Stomach smooth muscle (tissue), 2 donors: Measurements from ENCODE around the gene ARHGEF25.

Experiments
- H3K27ac ChIP-seq: one replicate; pipeline ENCODE4 v1.7.0; 2013; ENCODE audit warnings: mild to moderate bottlenecking, low read length, inconsistent platforms
- H3K27me3 ChIP-seq, 2 donors: one replicate each; pipeline ENCODE4 v1.7.0; 2013; ENCODE audit warnings: low read length in 2 of 2; ENCODE audit not compliant: insufficient read depth in 2 of 2, control insufficient read depth in 1 of 2
- H3K36me3 ChIP-seq, 2 donors: one replicate each; pipeline ENCODE4 v1.7.0; 2013; ENCODE audit warnings: low read length in 2 of 2; ENCODE audit not compliant: control insufficient read depth in 2 of 2, insufficient read depth in 2 of 2
- H3K4me1 ChIP-seq: one replicate; pipeline ENCODE4 v1.7.0; 2013; ENCODE audit warnings: low read length; ENCODE audit not compliant: control insufficient read depth, insufficient read depth
- H3K4me3 ChIP-seq, 2 donors: one replicate each; pipeline ENCODE4 v1.7.0; 2013; ENCODE audit warnings: low read length in 2 of 2
- H3K9ac ChIP-seq, 2 donors: one replicate each; pipeline ENCODE4 v1.7.0; 2013; ENCODE audit warnings: low read length in 2 of 2, mild to moderate bottlenecking in 1 of 2
- H3K9me3 ChIP-seq, 2 donors: one replicate each; pipeline ENCODE4 v1.7.0; 2013; ENCODE audit warnings: low read length in 2 of 2; ENCODE audit not compliant: control insufficient read depth in 2 of 2
- donor health status: healthy.
- donor health status: Pancreatic carcinoma.

The ARHGEF25 gene

DNA sequence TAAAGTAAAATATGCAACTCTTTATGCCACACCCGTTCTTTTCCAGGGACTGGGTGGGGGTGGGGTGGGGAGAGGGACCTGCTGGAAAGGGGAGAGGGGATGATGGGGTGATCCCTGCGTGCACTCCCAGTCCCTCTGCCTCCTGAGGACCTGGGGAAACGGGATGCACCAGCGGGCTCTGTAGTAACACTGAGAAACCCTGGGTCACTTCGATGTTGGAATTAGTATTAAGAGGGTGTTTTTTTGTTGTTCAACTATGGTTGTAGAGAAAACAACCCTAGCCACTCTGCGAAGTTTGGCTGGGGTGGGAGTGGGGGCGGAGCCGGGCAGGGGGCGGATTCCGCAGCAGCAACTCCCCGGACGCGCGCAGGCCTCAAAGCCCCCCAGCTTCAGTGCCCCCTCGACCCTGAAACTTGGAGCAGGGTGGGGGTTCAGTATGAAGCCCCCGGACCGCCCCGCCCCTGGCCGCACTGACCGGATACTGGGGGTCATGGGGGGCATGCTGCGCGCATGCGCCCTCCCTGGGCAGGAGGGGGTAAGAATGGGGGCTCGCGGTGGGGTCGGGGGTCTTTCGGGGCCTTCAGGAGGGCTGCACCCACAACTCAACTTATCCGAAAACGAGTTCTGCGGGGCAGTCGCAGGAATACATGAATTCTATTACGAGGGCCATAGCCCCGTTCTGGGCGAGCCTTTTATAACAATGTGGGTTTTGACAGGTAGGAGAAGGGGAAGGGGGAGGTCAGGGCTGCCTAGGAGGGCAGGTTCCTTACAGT, 1.3 kb upstream of the ARHGEF25 start:
- H3K4me1 ChIP-seq: peaks cover 55% of the 10 kb centered on the region
- no peaks in the 10 kb centered on the region for H3K27me3 ChIP-seq
- H3K9ac ChIP-seq: peak overlapping the region; percentile 91 to 92

DNA sequence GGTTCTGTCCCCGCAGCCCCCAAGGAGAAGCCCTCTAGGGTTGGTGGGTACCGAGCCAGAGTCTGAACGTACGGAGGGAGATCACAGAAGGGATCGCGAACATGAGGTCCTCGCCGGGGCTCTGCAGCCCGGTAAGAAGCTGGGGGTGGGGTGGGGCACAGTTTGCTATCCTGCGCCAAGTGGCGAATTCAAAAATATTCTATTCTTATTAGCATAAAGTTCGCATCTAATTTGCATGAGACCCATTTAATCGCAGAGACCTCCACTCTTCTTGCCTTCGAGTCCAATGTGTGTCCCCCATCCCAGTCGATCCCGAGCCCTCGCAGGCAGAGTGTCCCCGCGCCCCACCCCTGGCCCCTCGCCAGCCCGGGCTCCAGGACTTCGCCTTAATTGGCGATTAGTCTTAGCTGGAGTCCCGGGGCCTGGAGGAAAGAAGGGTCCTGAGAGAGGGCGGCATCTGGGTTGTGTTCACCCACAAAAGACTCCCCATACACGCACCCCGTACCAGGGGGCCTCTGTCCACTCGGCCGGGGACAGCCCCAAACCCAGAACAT, 604 bp upstream of the ARHGEF25 start:
- H3K27me3 ChIP-seq: no peaks in the 10 kb centered on the region
- peaks cover 18 to 27% of the 10 kb centered on the region in 2 donors for H3K36me3 ChIP-seq
- H3K4me1 ChIP-seq: peaks cover 52% of the 10 kb centered on the region
- peak overlapping the region; percentile 74 to 77 for H3K4me3 ChIP-seq
- H3K27ac ChIP-seq: peak overlapping the region; percentile 98
- no peaks in the 10 kb centered on the region for H3K9me3 ChIP-seq
- H3K9ac ChIP-seq: peak overlapping the region; percentile 91 to 92

More for the DNA sequence above, 1.3 kb upstream of the ARHGEF25 start:
- peak overlapping the region; percentile 74 to 77 for H3K4me3 ChIP-seq
- peak overlapping the region; percentile 98 for H3K27ac ChIP-seq
- peaks cover 12 to 21% of the 10 kb centered on the region in 2 donors for H3K36me3 ChIP-seq
- H3K9me3 ChIP-seq: no peaks in the 10 kb centered on the region

DNA sequence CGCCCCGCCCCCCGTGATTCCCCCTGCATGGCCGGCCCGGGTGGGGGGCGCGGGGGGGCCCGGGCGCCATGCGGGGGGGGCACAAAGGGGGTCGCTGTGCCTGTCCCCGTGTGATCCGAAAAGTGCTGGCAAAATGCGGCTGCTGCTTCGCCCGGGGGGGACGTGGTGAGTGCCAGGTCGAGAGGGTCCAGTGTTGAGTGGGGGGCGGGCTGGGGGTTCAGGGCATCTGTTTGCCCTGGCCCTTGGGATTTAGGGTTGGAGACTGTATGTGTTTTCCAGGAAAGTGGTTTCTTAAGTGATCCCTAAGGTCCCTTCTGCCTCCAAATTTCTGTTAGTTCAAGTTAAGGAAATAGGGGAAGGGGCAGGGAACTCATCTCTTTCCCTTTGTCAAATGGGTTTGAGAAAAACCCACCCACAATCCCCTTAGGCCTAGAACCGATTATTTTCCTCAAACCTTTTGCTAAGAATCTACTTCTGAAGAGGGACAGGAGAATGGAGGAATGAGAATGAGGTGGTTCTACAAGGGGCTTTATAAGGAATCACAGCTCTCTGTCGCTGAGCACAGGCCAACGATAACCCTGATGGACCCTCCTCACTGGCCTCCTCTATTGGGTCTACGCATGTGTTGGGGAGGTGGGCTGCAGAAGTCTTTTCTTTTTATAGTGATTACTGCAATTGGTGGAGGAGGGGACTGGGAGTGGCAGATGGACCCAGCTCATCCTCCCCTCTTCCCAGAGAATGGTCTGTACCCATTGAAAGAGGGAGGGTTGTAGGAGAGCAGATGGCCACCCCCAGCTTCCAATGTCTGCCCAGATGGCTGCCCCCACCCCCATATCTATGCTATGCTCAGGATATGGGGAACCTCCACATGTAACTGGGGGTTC, 834 bp downstream of the ARHGEF25 start:
- Histone ChIP-seq H3K4me3 (peak overlapping the region; percentile 64 to 71), H3K9ac (peak overlapping the region; percentile 47 to 92), H3K27ac (peak overlapping the region; percentile 98), H3K27me3 (no peaks in the 10 kb centered on the region), H3K9me3 (no peaks in the 10 kb centered on the region), H3K4me1 (peaks cover 49% of the 10 kb centered on the region), H3K36me3 (peaks cover 26 to 39% of the 10 kb centered on the region in 2 donors)

- Histone ChIP-seq H3K4me3 (peak overlapping the region; percentile 64 to 71), H3K27ac (peak overlapping the region; percentile 98), H3K9ac (peak overlapping the region; percentile 13 to 92), H3K36me3 (peaks cover 30 to 39% of the 10 kb centered on the region in 2 donors), H3K4me1 (peaks cover 49% of the 10 kb centered on the region), H3K9me3 (no peaks in the 10 kb centered on the region), H3K27me3 (no peaks in the 10 kb centered on the region)
These were observed 1.6 kb downstream of the ARHGEF25 start for GRCh38 chr12:57612711-57613426.

DNA sequence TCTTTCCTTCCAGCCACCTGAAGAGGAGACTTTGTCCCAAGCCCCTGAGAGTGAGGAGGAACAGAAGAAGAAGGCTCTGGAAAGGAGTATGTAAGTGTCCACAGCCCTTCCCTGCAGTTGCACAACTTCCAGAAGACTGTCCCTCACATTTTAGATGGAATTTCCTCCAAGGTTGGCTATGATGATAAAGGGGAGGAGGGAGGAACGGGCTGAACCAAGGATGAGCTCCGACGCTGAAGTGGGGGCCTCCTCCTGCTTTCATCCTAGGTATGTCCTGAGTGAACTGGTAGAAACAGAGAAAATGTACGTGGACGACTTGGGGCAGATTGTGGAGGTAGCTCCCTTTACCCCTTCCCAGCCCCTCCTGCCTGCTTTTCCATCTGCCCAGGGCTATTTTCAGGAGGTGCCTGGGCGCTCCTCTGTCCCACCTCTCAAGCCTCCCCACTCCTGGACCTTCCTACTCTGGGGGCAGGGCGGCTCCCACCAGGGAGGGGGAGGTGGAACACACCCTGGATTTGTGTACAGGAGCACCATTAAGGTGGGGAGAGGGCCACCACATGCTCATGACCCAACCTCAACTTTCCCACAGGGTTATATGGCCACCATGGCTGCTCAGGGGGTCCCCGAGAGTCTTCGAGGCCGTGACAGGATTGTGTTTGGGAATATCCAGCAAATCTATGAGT, 2.3 kb downstream of the ARHGEF25 start:
- Histone ChIP-seq H3K4me1 (peaks cover 49% of the 10 kb centered on the region), H3K27ac (peak overlapping the region; percentile 98), H3K27me3 (no peaks in the 10 kb centered on the region), H3K4me3 (peak overlapping the region; percentile 3 to 52), H3K36me3 (peaks cover 30 to 38% of the 10 kb centered on the region in 2 donors), H3K9me3 (no peaks in the 10 kb centered on the region), H3K9ac (peak overlapping the region in 1 of 2 donors; percentile 13)

- peaks cover 27 to 36% of the 10 kb centered on the region in 2 donors for H3K36me3 ChIP-seq
- H3K4me3 ChIP-seq: peak overlapping the region; percentile 3 to 52
- no peaks in the 10 kb centered on the region for H3K9me3 ChIP-seq
- H3K4me1 ChIP-seq: peaks cover 43% of the 10 kb centered on the region
- H3K9ac ChIP-seq: no peak overlapping the region
- H3K27ac ChIP-seq: peak overlapping the region; percentile 98
- H3K27me3 ChIP-seq: no peaks in the 10 kb centered on the region
These were observed 3.1 kb downstream of the ARHGEF25 start for GRCh38 chr12:57614178-57614947.

GRCh38 chr12:57614948-57615500, 3.8 kb downstream of the ARHGEF25 start:
- H3K27ac ChIP-seq: no peak overlapping the region
- H3K27me3 ChIP-seq: no peaks in the 10 kb centered on the region
- peaks cover 36% of the 10 kb centered on the region for H3K4me1 ChIP-seq
- no peaks in the 10 kb centered on the region for H3K9me3 ChIP-seq
- H3K4me3 ChIP-seq: no peak overlapping the region
- peaks cover 27 to 36% of the 10 kb centered on the region in 2 donors for H3K36me3 ChIP-seq
- H3K9ac ChIP-seq: no peak overlapping the region

DNA sequence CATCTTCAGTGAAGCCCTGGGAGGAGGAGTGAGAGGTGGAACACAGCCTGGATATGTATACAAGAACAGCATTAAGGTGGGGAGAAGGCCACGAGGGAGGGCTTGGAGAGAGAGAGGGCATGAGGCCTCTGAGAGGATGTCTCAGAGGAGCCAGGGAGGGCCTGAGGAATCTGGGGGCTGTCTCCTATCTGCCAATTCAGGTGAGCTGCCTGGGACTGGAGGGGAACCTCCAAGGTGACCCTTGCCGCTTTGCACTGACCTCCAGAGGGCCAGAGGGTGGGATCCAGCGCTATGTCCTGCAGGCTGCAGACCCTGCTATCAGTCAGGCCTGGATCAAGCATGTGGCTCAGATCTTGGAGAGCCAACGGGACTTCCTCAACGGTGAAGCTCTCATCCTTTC, 4.4 kb downstream of the ARHGEF25 start:
- Histone ChIP-seq H3K4me3 (no peak overlapping the region), H3K9me3 (no peaks in the 10 kb centered on the region), H3K27ac (no peak overlapping the region), H3K27me3 (peaks cover 0 to 4% of the 10 kb centered on the region in 2 donors), H3K9ac (no peak overlapping the region), H3K4me1 (peaks cover 35% of the 10 kb centered on the region), H3K36me3 (peaks cover 27 to 36% of the 10 kb centered on the region in 2 donors)

DNA sequence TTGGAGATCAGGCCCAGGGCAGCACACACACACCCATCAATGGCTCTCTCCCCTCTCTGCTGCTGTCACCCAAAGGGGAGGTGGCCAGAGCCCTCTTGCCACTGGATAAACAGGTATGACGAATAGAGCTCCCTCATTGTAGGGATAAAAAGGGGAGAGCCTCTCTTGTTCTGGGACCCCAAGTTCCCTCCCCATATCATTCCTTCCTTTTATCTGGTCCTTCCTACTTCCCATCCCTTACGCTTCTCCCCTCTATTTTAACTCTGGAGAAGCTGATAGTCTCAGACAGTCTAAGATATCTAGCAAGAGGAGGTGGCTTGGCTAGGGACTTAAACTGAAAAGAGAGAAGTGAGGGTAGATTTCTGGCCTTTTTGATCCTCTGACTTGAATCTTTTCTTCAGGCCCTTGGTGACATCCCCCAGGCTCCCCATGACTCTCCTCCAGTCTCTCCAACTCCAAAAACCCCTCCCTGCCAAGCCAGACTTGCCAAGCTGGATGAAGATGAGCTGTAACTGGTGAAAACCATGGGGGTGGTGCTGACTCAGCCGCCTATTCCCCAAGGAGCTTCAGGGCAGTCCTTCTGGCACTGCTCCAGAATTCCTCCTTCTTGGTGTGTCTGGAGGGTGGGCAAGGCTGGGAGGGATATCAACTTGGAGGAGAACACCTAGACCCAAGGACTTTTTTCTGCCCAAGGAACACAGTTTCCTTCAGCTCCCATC, 5.3 kb downstream of the ARHGEF25 start:
- peaks cover 38% of the 10 kb centered on the region for H3K4me1 ChIP-seq
- H3K27me3 ChIP-seq: peaks cover 0 to 5% of the 10 kb centered on the region in 2 donors
- peak overlapping the region; percentile 24 for H3K27ac ChIP-seq

More for the DNA sequence above, 5.3 kb downstream of the ARHGEF25 start:
- H3K9ac ChIP-seq: no peak overlapping the region
- no peak overlapping the region for H3K4me3 ChIP-seq
- H3K9me3 ChIP-seq: no peaks in the 10 kb centered on the region
- H3K36me3 ChIP-seq: peaks cover 27 to 36% of the 10 kb centered on the region in 2 donors
